Caco-2 (cell line): ENCODE measurements around the gene PPP1R9A. TPM values are rescaled to one million over a fixed set of nuclear protein-coding genes. Genes with fewer than 3 reads are reported as not detected.

Source experiments
- BruUV-seq: library from RNA; stranded (reverse); fragments of 400-500 nt; replicated peaks from 2 replicates; lab custom pipeline; 2021; lab: Mats Ljungman, UMichigan
- CTCF ChIA-PET: fragments of 300-600 bp; sonication (Branson Sonifier 250); formaldehyde crosslinking; loops from one replicate; lab custom pipeline; 2022; ENCODE audit warnings: antibody characterized with exemption; lab: Charles Lee
- POLR2A ChIA-PET: fragments of 300-600 bp; sonication (Branson Sonifier 250); formaldehyde crosslinking; loops from one replicate; lab custom pipeline; 2022; ENCODE audit warnings: antibody characterized with exemption; lab: Charles Lee
- DNase-seq, 2 experiments: peaks; one replicate each; pipeline versions ENCODE4 v3.0.0 to v3.0.0-alpha.2; 2020 to 2022
- H3K27me3 ChIP-seq: replicated peaks from 2 replicates; pipeline ENCODE4 v1.6.0; 2011; ENCODE audit warnings: low read length; ENCODE audit not compliant: control insufficient read depth, insufficient read depth
- H3K36me3 ChIP-seq: 2 replicates; pipeline ENCODE4 v1.5.1; 2011; ENCODE audit warnings: low read length; ENCODE audit not compliant: control insufficient read depth, insufficient read depth
- H3K4me1 ChIP-seq: fragments of 250-450 bp; sonication (Bioruptor Pico); 2 replicates; pipeline ENCODE4 v1.5.1; 2020; ENCODE audit warnings: mild to moderate bottlenecking
- H3K4me3 ChIP-seq: 2 replicates; pipeline ENCODE4 v1.5.1; 2011; ENCODE audit warnings: low read depth, mild to moderate bottlenecking, control low read depth, low read length
- H3K9me3 ChIP-seq: fragments of 250-450 bp; sonication (Bioruptor Pico); 2 replicates; pipeline ENCODE4 v1.5.1; 2020; ENCODE audit warnings: mild to moderate bottlenecking, moderate library complexity
- H3K27ac Mint-ChIP-seq: one replicate; pipeline ENCODE4 v1.8.0; 2022; ENCODE audit warnings: mixed read lengths; ENCODE audit not compliant: unreplicated experiment
- H3K27me3 Mint-ChIP-seq: one replicate; pipeline ENCODE4 v1.8.0; 2022; ENCODE audit warnings: mixed read lengths; ENCODE audit not compliant: insufficient read depth, unreplicated experiment
- H3K36me3 Mint-ChIP-seq: one replicate; pipeline ENCODE4 v1.8.0; 2022; ENCODE audit warnings: mild to moderate bottlenecking, mixed read lengths; ENCODE audit not compliant: insufficient read depth, unreplicated experiment
- H3K4me1 Mint-ChIP-seq: one replicate; pipeline ENCODE4 v1.8.0; 2022; ENCODE audit warnings: low read depth, mixed read lengths; ENCODE audit not compliant: unreplicated experiment
- H3K4me3 Mint-ChIP-seq: one replicate; pipeline ENCODE4 v1.8.0; 2022; ENCODE audit warnings: mild to moderate bottlenecking, moderate library complexity, mixed read lengths; ENCODE audit not compliant: unreplicated experiment
- H3K9me3 Mint-ChIP-seq: one replicate; pipeline ENCODE4 v1.8.0; 2022; ENCODE audit warnings: mixed read lengths; ENCODE audit not compliant: unreplicated experiment
- CTCF ChIP-seq, 2 experiments: fragments of 200-600 bp in 1 of 2; IDR thresholded peaks; 1 replicate in 1 of 2; 2 replicates in 1 of 2; pipeline versions ENCODE4 v1.5.1 to v1.8.0; 2011 to 2022; ENCODE audit warnings: antibody characterized with exemption in 1 of 2, control low read depth in 1 of 2, inconsistent platforms in 1 of 2, low read depth in 1 of 2, low read length in 1 of 2, mild to moderate bottlenecking in 1 of 2, moderate library complexity in 1 of 2; ENCODE audit not compliant: insufficient read depth in 1 of 2, severe bottlenecking in 1 of 2, unreplicated experiment in 1 of 2
- intact Hi-C: fragments of 100-400 bp; cut with micrococcal nuclease; formaldehyde crosslinking; loops from one replicate; pipeline ENCODE4 v1.10.0; 2022; ENCODE audit not compliant: unreplicated experiment
- total RNA-seq: library from RNA; stranded (reverse); gene quantifications from 2 replicates; pipeline ENCODE4 v1.2.3, GENCODE V29; 2022

Gene PPP1R9A
- total RNA-seq, 1 experiment from 2014 or later: 37.4 TPM

GRCh38 chr7:95054386-95054785 is 147.0 kb downstream of the PPP1R9A start:
- POLR2A ChIA-PET: no interaction called here
- H3K9me3 Mint-ChIP-seq: no peaks in the 10 kb centered on the region

GRCh38 chr7:95055295-95055694 is 147.9 kb downstream of the PPP1R9A start:
- no peak overlapping the region for H3K4me3 Mint-ChIP-seq
- intact Hi-C loops: no loop called here
- Histone ChIP-seq H3K9me3 (no peaks in the 10 kb centered on the region), H3K4me3 (no peak overlapping the region), H3K27me3 (no peaks in the 10 kb centered on the region), H3K4me1 (peaks cover 4% of the 10 kb centered on the region), H3K36me3 (no peaks in the 10 kb centered on the region)
- no peaks in the 10 kb centered on the region for H3K9me3 Mint-ChIP-seq
- no peak overlapping the region for H3K27ac Mint-ChIP-seq
- H3K27me3 Mint-ChIP-seq: no peaks in the 10 kb centered on the region
- H3K36me3 Mint-ChIP-seq: peaks cover 5% of the 10 kb centered on the region
- no peaks in the 10 kb centered on the region for H3K4me1 Mint-ChIP-seq
- BruUV-seq: no TSS peak
- CTCF ChIA-PET: no interaction called here
- no peak for TF ChIP-seq CTCF (IDR thresholded peaks at IDR 0.05; ENCODE audit: insufficient read depth in 1 of 2, low read depth in 1 of 2, low read length in 1 of 2, severe bottlenecking in 1 of 2, unreplicated experiment in 1 of 2)
- POLR2A ChIA-PET: no interaction called here
- no peak for DNase-seq

More at GRCh38 chr7:95054386-95054785, 147.0 kb downstream of the PPP1R9A start:
- peaks cover 5% of the 10 kb centered on the region for H3K36me3 Mint-ChIP-seq
- Histone ChIP-seq H3K27me3 (no peaks in the 10 kb centered on the region), H3K4me3 (no peak overlapping the region), H3K9me3 (no peaks in the 10 kb centered on the region), H3K4me1 (peaks cover 7% of the 10 kb centered on the region), H3K36me3 (no peaks in the 10 kb centered on the region)
- TF ChIP-seq CTCF (IDR thresholded peaks at IDR 0.05; ENCODE audit: insufficient read depth in 1 of 2, low read depth in 1 of 2, low read length in 1 of 2, severe bottlenecking in 1 of 2, unreplicated experiment in 1 of 2): no peak
- DNase-seq: no peak
- H3K4me1 Mint-ChIP-seq: no peaks in the 10 kb centered on the region
- CTCF ChIA-PET: no interaction called here
- H3K27ac Mint-ChIP-seq: no peak overlapping the region
- intact Hi-C loops: no loop called here
- H3K27me3 Mint-ChIP-seq: no peaks in the 10 kb centered on the region
- BruUV-seq: no TSS peak
- H3K4me3 Mint-ChIP-seq: no peak overlapping the region

DNA sequence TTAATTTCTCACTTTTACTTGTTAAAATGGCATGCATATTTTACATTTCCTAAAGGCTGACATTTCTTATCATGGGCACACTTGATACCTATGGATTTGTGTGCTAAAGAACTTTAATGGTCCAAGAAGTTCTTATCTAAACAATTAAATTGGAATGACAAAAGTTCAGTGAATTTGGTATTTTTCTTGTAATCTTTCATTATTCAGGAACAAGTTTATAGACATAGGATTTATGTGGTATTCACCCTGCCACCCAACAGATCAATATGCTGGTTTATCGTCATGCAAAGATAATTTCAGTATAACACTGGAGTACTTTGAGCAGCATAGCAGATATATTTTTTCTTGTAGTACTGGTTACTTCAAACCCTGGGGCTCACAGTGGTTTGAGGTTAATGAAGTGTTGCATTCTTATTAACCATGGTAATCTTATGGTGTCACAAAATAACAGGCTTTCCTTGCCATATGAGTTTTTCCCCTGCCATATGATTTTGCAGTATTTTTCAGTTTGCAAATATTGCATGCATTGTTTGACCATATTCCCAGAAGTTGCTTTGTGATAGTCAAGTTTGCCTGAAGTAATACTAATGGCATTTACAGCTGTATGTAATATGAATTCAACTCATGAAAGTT is 148.8 kb downstream of the PPP1R9A start:
- no peaks in the 10 kb centered on the region for H3K27me3 ChIP-seq
- POLR2A ChIA-PET: no interaction called here

More for the DNA sequence above, 148.8 kb downstream of the PPP1R9A start:
- no peak for DNase-seq
- Histone ChIP-seq H3K9me3 (no peaks in the 10 kb centered on the region), H3K4me3 (no peak overlapping the region), H3K36me3 (no peaks in the 10 kb centered on the region), H3K4me1 (no peaks in the 10 kb centered on the region; the same call in 1 of the 2 replicates)
- no TSS peak for BruUV-seq
- no peaks in the 10 kb centered on the region for H3K9me3 Mint-ChIP-seq
- H3K4me1 Mint-ChIP-seq: no peaks in the 10 kb centered on the region
- H3K27me3 Mint-ChIP-seq: no peaks in the 10 kb centered on the region
- CTCF ChIA-PET: no interaction called here
- TF ChIP-seq CTCF (IDR thresholded peaks at IDR 0.05; ENCODE audit: insufficient read depth in 1 of 2, low read depth in 1 of 2, low read length in 1 of 2, severe bottlenecking in 1 of 2, unreplicated experiment in 1 of 2): no peak
- intact Hi-C loops: no loop called here
- H3K36me3 Mint-ChIP-seq: peaks cover 5% of the 10 kb centered on the region
- H3K27ac Mint-ChIP-seq: no peak overlapping the region
- no peak overlapping the region for H3K4me3 Mint-ChIP-seq
